HUES6 (cell line): ENCODE data around the gene PRKG1.

Source experiments
- H3K27ac ChIP-seq: 2 replicates; pipeline ENCODE4 v1.7.0; 2013; ENCODE audit warnings: low read depth, mild to moderate bottlenecking, low read length, inconsistent platforms
- H3K27me3 ChIP-seq: 2 replicates; pipeline ENCODE4 v1.6.1; 2013; ENCODE audit warnings: low read length; ENCODE audit not compliant: control insufficient read depth, insufficient read depth
- H3K36me3 ChIP-seq: 2 replicates; pipeline ENCODE4 v1.6.1; 2013; ENCODE audit warnings: low read length; ENCODE audit not compliant: control insufficient read depth, insufficient read depth
- H3K4me1 ChIP-seq: 2 replicates; pipeline ENCODE4 v1.6.1; 2013; ENCODE audit warnings: low read length; ENCODE audit not compliant: control insufficient read depth, insufficient read depth
- H3K4me3 ChIP-seq: 2 replicates; pipeline ENCODE4 v1.5.1; 2013; ENCODE audit warnings: low read depth, low read length
- H3K9ac ChIP-seq: one replicate; pipeline ENCODE4 v1.6.1; 2013; ENCODE audit warnings: mild to moderate bottlenecking, low read length
- H3K9me3 ChIP-seq: 2 replicates; pipeline ENCODE4 v1.6.1; 2013; ENCODE audit warnings: low read depth, low read length; ENCODE audit not compliant: control insufficient read depth, insufficient read depth

Gene PRKG1

GRCh38 chr10:51960494-51960895, 886.2 kb downstream of the PRKG1 start:
- H3K9me3 ChIP-seq, result no peaks in the 10 kb centered on the region
- no peak overlapping the region for H3K4me3 ChIP-seq
- peaks cover 11% of the 10 kb centered on the region; the same call in 1 of the 2 replicates for H3K4me1 ChIP-seq
- H3K36me3 ChIP-seq, result no peaks in the 10 kb centered on the region
- no peaks in the 10 kb centered on the region; the same call in 1 of the 2 replicates for H3K27me3 ChIP-seq
- H3K9ac ChIP-seq, result no peak overlapping the region
- H3K27ac ChIP-seq, result no peak overlapping the region

- Histone ChIP-seq H3K4me1 (0 out of 2 replicates have a peak, but pooled peaks cover 4% of the 10 kb centered on the region), H3K27ac (no peak overlapping the region), H3K4me3 (no peak overlapping the region), H3K9me3 (no peaks in the 10 kb centered on the region), H3K27me3 (no peaks in the 10 kb centered on the region; the same call in 1 of the 2 replicates), H3K9ac (no peak overlapping the region), H3K36me3 (no peaks in the 10 kb centered on the region)
Measured at GRCh38 chr10:51961401-51961800, 887.1 kb downstream of the PRKG1 start.

GRCh38 chr10:51964630-51965029, 890.3 kb downstream of the PRKG1 start:
- 0 out of 2 replicates have a peak, but pooled peaks cover 4% of the 10 kb centered on the region for H3K4me1 ChIP-seq
- no peaks in the 10 kb centered on the region; the same call in 1 of the 2 replicates for H3K27me3 ChIP-seq
- H3K36me3 ChIP-seq, result no peaks in the 10 kb centered on the region
- H3K9ac ChIP-seq, result no peak overlapping the region
- no peak overlapping the region for H3K27ac ChIP-seq
- no peak overlapping the region for H3K4me3 ChIP-seq
- H3K9me3 ChIP-seq, result no peaks in the 10 kb centered on the region

GRCh38 chr10:51965451-51965850, 891.2 kb downstream of the PRKG1 start:
- no peaks in the 10 kb centered on the region for H3K9me3 ChIP-seq
- no peak overlapping the region for H3K9ac ChIP-seq
- H3K27ac ChIP-seq, result no peak overlapping the region
- no peaks in the 10 kb centered on the region for H3K36me3 ChIP-seq
- H3K4me1 ChIP-seq, result 0 out of 2 replicates have a peak, but pooled peaks cover 4% of the 10 kb centered on the region
- H3K4me3 ChIP-seq, result no peak overlapping the region
- no peaks in the 10 kb centered on the region; the same call in 1 of the 2 replicates for H3K27me3 ChIP-seq

GRCh38 chr10:51972733-51973346, 898.6 kb downstream of the PRKG1 start:
- no peak overlapping the region for H3K9ac ChIP-seq
- no peak overlapping the region for H3K4me3 ChIP-seq
- H3K27me3 ChIP-seq, result no peaks in the 10 kb centered on the region

GRCh38 chr10:51980752-51981151, 906.5 kb downstream of the PRKG1 start:
- Histone ChIP-seq H3K9ac (no peak overlapping the region), H3K27me3 (no peaks in the 10 kb centered on the region), H3K4me1 (peaks cover 4% of the 10 kb centered on the region; the same call in 1 of the 2 replicates), H3K4me3 (no peak overlapping the region), H3K36me3 (no peaks in the 10 kb centered on the region), H3K27ac (no peak overlapping the region), H3K9me3 (peaks cover 4% of the 10 kb centered on the region)

More at GRCh38 chr10:51972733-51973346, 898.6 kb downstream of the PRKG1 start:
- Histone ChIP-seq H3K27ac (no peak overlapping the region), H3K36me3 (no peaks in the 10 kb centered on the region), H3K9me3 (no peaks in the 10 kb centered on the region), H3K4me1 (no peaks in the 10 kb centered on the region)

- Histone ChIP-seq H3K27me3 (no peaks in the 10 kb centered on the region), H3K4me3 (no peak overlapping the region), H3K36me3 (no peaks in the 10 kb centered on the region), H3K4me1 (peaks cover 4% of the 10 kb centered on the region; the same call in 1 of the 2 replicates), H3K9me3 (peaks cover 4% of the 10 kb centered on the region), H3K9ac (no peak overlapping the region), H3K27ac (no peak overlapping the region)
Measured at GRCh38 chr10:51981731-51982130, 907.4 kb downstream of the PRKG1 start.

GRCh38 chr10:51983481-51983880, 909.2 kb downstream of the PRKG1 start:
- no peak overlapping the region for H3K9ac ChIP-seq
- no peaks in the 10 kb centered on the region for H3K36me3 ChIP-seq
- H3K27me3 ChIP-seq, result no peaks in the 10 kb centered on the region
- H3K4me3 ChIP-seq, result no peak overlapping the region
- no peak overlapping the region for H3K27ac ChIP-seq
- H3K9me3 ChIP-seq, result peaks cover 4% of the 10 kb centered on the region
- peaks cover 4% of the 10 kb centered on the region; the same call in 1 of the 2 replicates for H3K4me1 ChIP-seq

- H3K36me3 ChIP-seq, result no peaks in the 10 kb centered on the region
- peaks cover 4% of the 10 kb centered on the region; the same call in 1 of the 2 replicates for H3K4me1 ChIP-seq
- no peak overlapping the region for H3K4me3 ChIP-seq
- H3K27me3 ChIP-seq, result no peaks in the 10 kb centered on the region
- H3K9me3 ChIP-seq, result peaks cover 4% of the 10 kb centered on the region
- H3K27ac ChIP-seq, result no peak overlapping the region
- no peak overlapping the region for H3K9ac ChIP-seq
Measured at GRCh38 chr10:51985336-51985735, 911.0 kb downstream of the PRKG1 start.

GRCh38 chr10:51986516-51986915, 912.2 kb downstream of the PRKG1 start:
- Histone ChIP-seq H3K27ac (no peak overlapping the region), H3K4me1 (peaks cover 4% of the 10 kb centered on the region; the same call in 1 of the 2 replicates), H3K27me3 (no peaks in the 10 kb centered on the region), H3K9me3 (no peaks in the 10 kb centered on the region), H3K36me3 (no peaks in the 10 kb centered on the region), H3K9ac (no peak overlapping the region), H3K4me3 (no peak overlapping the region)

- peaks cover 3% of the 10 kb centered on the region; the same call in 1 of the 2 replicates for H3K4me1 ChIP-seq
- no peak overlapping the region for H3K4me3 ChIP-seq
- H3K36me3 ChIP-seq, result no peaks in the 10 kb centered on the region
- H3K9me3 ChIP-seq, result no peaks in the 10 kb centered on the region
- no peak overlapping the region for H3K9ac ChIP-seq
- H3K27me3 ChIP-seq, result no peaks in the 10 kb centered on the region
- H3K27ac ChIP-seq, result no peak overlapping the region
Measured at GRCh38 chr10:51993475-51993874, 919.2 kb downstream of the PRKG1 start.
